Cardiac muscle cell (in vitro differentiated cells and primary cell): ENCODE results near the gene U2SURP. TPM values are rescaled to one million over a fixed set of nuclear protein-coding genes. Genes with fewer than 3 reads are reported as not detected.
"Not testable (repeated sequence)": the region's sequence is repeated elsewhere in the genome, so short reads cannot be mapped to it uniquely, and the experiment has no call there.

Source experiments
- DNase-seq, 2 donors: peaks; one replicate each; pipeline versions ENCODE4 v3.0.0 to v3.0.0-alpha.2; 2010 to 2017; ENCODE audit warnings: low read depth in 1 of 2, low spot score in 1 of 2
- H3K27ac ChIP-seq: fragments of 200-600 bp; sonication (generic); 2 replicates; pipeline ENCODE4 v1.5.1; 2016
- H3K27me3 ChIP-seq: fragments of 200-600 bp; sonication (generic); 2 replicates; pipeline ENCODE4 v1.6.0; 2016; ENCODE audit warnings: control low read depth
- H3K36me3 ChIP-seq: fragments of 200-600 bp; sonication (generic); 2 replicates; pipeline ENCODE4 v1.5.1; 2016; ENCODE audit warnings: control low read depth
- H3K4me1 ChIP-seq: fragments of 200-600 bp; sonication (generic); 2 replicates; pipeline ENCODE4 v1.8.1; 2017; ENCODE audit warnings: low read depth, mild to moderate bottlenecking, mixed run types
- H3K4me3 ChIP-seq: fragments of 200-600 bp; sonication (generic); 2 replicates; pipeline ENCODE4 v1.5.1; 2016; ENCODE audit warnings: mild to moderate bottlenecking
- H3K9me3 ChIP-seq: fragments of 200-600 bp; sonication (generic); 2 replicates; pipeline ENCODE4 v1.5.1; 2017; ENCODE audit warnings: low read depth, mild to moderate bottlenecking, control low read depth
- CTCF ChIP-seq: IDR thresholded peaks from 2 replicates; pipeline ENCODE4 v1.5.1; 2012; ENCODE audit warnings: low read depth, mild to moderate bottlenecking, low read length
- polyA plus RNA-seq: library from polyadenylated mRNA; unstranded; fragments of >200 nt; fragmentation: Nextera tagmentation; extraction: Ambion mirVana; gene quantifications from 2 replicates; pipeline ENCODE4 v1.2.1, GENCODE V29; 2016
- total RNA-seq: library from RNA; depleted of rRNA; stranded (reverse); fragments of >200 nt; gene quantifications from 2 replicates; pipeline ENCODE4 v1.2.3, GENCODE V29; 2016

U2SURP gene
- total and polyA plus RNA-seq, 2 experiments from 2014 or later = 66.4 to 89.0 TPM

DNA sequence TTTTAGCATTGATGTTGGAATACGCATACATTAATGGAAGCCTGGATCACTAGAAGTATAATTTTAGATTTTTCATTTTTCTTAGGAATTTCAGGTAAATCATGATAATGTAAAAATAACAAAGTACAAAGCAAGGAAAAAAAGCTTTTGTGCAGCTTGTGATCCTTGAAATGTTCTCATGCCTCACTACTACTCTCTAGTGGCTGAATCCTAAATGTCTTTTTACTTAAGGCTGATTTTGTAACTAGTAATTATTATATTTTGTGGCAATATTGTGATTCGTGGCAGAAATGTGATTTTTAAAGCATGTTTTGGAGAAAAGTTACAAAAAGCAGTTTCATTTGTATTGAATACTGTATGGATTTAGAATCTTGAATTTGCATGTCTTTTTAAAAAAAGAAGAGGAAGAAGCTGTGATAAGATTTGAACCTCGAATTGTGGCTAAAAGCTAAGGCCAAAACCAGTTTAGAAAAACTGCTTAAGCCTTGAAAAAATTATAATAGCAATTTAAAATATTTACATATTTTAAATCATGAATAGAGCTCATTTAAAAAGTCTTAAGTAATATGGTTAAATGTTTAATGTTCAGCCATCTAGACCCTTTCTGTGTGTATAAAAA lies 39.0 kb downstream of the U2SURP start:
- Histone ChIP-seq H3K27me3 (no peaks in the 10 kb centered on the region), H3K27ac (no peak overlapping the region), H3K4me3 (no peak overlapping the region), H3K4me1 (no peaks in the 10 kb centered on the region), H3K9me3 (no peaks in the 10 kb centered on the region), H3K36me3 (peaks cover 51% of the 10 kb centered on the region)
- peak; percentile 29 to 54 for DNase-seq
- peak; percentile 59 for TF ChIP-seq CTCF

DNA sequence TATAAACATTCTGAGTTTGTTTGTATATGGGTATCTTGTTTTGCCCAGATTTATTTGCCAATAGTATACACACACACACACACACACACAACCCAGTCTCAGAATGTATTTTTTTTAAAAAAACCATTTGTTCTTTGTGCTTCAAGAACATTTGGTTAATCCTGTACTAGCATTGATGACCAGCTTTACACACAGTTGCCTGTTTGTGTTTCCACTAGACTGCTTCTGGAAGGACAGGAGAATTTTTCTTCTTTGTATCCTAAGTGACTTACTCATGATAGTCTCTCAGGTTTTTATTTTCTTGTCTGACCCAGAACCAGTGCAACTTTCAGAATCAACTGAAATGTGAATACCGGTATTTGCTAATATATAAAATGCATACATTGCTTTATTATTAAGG lies 40.5 kb downstream of the U2SURP start:
- Histone ChIP-seq H3K9me3 (no peaks in the 10 kb centered on the region), H3K4me3 (no peak overlapping the region), H3K4me1 (no peaks in the 10 kb centered on the region), H3K27ac (no peak overlapping the region), H3K36me3 (peaks cover 53% of the 10 kb centered on the region), H3K27me3 (no peaks in the 10 kb centered on the region)
- DNase-seq = no peak
- no peak for TF ChIP-seq CTCF

- H3K27ac ChIP-seq = no peak overlapping the region
- no peak for DNase-seq
- no peaks in the 10 kb centered on the region for H3K4me1 ChIP-seq
- H3K4me3 ChIP-seq = no peak overlapping the region
- TF ChIP-seq CTCF = no peak
- H3K27me3 ChIP-seq = no peaks in the 10 kb centered on the region
- H3K9me3 ChIP-seq = no peaks in the 10 kb centered on the region
- H3K36me3 ChIP-seq = peaks cover 29% of the 10 kb centered on the region
Measured at GRCh38 chr3:143045639-143046038, 44.3 kb downstream of the U2SURP start.

- not testable (repeated sequence) for H3K27ac ChIP-seq, H3K27me3 ChIP-seq, H3K4me3 ChIP-seq, DNase-seq, H3K4me1 ChIP-seq, H3K9me3 ChIP-seq
- peaks cover 31% of the 10 kb centered on the region for H3K36me3 ChIP-seq
Measured at GRCh38 chr3:143046075-143046474, 44.7 kb downstream of the U2SURP start.

DNA sequence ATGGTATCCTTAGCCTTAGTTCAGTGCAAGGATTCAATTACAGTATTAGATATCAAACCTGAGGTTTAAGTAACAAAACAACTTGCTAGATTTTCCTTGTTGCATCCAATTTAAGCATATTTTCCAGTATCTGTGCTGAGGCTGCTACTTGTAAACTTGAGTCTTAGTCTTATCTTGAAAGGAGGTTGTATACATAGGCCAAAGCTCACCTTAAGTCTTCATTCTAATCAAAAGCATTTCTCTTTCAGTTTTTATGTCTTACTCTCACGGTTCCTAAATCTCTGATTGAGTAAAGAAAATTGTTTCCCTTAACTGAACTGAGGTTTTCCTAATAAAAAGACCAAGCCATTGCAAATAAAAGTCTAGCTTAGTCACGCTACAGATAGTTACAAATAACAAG lies 52.6 kb downstream of the U2SURP start:
- Histone ChIP-seq H3K4me3 (no peak overlapping the region), H3K36me3 (peaks cover 49% of the 10 kb centered on the region), H3K9me3 (no peaks in the 10 kb centered on the region), H3K27ac (no peak overlapping the region), H3K4me1 (no peaks in the 10 kb centered on the region), H3K27me3 (no peaks in the 10 kb centered on the region)
- no peak for TF ChIP-seq CTCF
- DNase-seq = no peak

DNA sequence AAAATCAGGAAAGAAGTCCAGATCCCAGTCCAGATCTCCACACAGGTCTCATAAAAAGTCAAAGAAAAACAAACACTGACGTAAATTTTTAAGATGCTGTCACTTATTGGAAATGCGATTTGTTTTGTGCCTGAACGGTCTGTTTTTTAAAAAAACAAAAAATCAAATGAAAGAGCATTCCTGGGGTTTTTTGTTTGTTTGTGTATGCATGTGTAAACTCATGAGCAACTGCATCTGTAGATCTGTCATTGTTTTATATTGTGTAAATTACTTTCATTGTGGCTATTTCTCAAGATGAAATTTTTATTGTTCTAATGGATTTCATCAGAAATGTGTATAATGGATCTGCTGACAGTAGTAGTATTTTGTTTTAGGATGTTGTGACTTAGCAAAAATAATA lies 55.0 kb downstream of the U2SURP start:
- no peak overlapping the region for H3K4me3 ChIP-seq
- no peak overlapping the region for H3K27ac ChIP-seq
- no peak for DNase-seq
- TF ChIP-seq CTCF = no peak
- no peaks in the 10 kb centered on the region for H3K9me3 ChIP-seq
- no peaks in the 10 kb centered on the region for H3K4me1 ChIP-seq
- H3K36me3 ChIP-seq = peaks cover 43% of the 10 kb centered on the region
- no peaks in the 10 kb centered on the region for H3K27me3 ChIP-seq
